Measurements from ENCODE around the gene SLC17A3. TPM values are rescaled to one million over a fixed set of nuclear protein-coding genes. Genes with fewer than 3 reads are reported as not detected.

The SLC17A3 gene
- total RNA-seq, 1 donor from 2014 or later: not detected

- H3K36me3 ChIP-seq: no peaks in the 10 kb centered on the region
- H3K4me1 ChIP-seq: no peaks in the 10 kb centered on the region
- peak overlapping the region; percentile 7 for H2AFZ ChIP-seq (replicated peaks)
- no peaks in the 10 kb centered on the region for H3K27me3 ChIP-seq
- DNase-seq (ENCODE audit: low spot score): peak; percentile 66
- no peak overlapping the region for H3K4me2 ChIP-seq
- no peak overlapping the region for H3K9ac ChIP-seq
- H3K36me3 Mint-ChIP-seq: no peaks in the 10 kb centered on the region
- H3K9me3 ChIP-seq (ENCODE audit: low read depth): no peaks in the 10 kb centered on the region
- H3K27ac Mint-ChIP-seq: no peak overlapping the region
- H3K9me3 Mint-ChIP-seq: no peaks in the 10 kb centered on the region
- no peaks in the 10 kb centered on the region for H3K4me1 Mint-ChIP-seq
- TF ChIP-seq, protein P1, sequence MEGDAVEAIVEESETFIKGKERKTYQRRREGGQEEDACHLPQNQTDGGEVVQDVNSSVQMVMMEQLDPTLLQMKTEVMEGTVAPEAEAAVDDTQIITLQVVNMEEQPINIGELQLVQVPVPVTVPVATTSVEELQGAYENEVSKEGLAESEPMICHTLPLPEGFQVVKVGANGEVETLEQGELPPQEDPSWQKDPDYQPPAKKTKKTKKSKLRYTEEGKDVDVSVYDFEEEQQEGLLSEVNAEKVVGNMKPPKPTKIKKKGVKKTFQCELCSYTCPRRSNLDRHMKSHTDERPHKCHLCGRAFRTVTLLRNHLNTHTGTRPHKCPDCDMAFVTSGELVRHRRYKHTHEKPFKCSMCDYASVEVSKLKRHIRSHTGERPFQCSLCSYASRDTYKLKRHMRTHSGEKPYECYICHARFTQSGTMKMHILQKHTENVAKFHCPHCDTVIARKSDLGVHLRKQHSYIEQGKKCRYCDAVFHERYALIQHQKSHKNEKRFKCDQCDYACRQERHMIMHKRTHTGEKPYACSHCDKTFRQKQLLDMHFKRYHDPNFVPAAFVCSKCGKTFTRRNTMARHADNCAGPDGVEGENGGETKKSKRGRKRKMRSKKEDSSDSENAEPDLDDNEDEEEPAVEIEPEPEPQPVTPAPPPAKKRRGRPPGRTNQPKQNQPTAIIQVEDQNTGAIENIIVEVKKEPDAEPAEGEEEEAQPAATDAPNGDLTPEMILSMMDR (IDR thresholded peaks at IDR 0.05): peak; percentile 81
- TF ChIP-seq EZH2phosphoT487 (IDR thresholded peaks at IDR 0.05): no peak
- H3K4me3 Mint-ChIP-seq: no peak overlapping the region
- H3K27ac ChIP-seq: no peak overlapping the region
- no peaks in the 10 kb centered on the region for H4K20me1 ChIP-seq (ENCODE audit: low read depth)
- no peaks in the 10 kb centered on the region for H3K79me2 ChIP-seq (ENCODE audit: low read depth)
- no peaks in the 10 kb centered on the region for H3F3A ChIP-seq (ENCODE audit: low read depth)
- H3K4me3 ChIP-seq: no peak overlapping the region
- H3K27me3 Mint-ChIP-seq (ENCODE audit: insufficient read depth, low read depth): no peaks in the 10 kb centered on the region
Observed at GRCh38 chr6:25889877-25890853, 16.1 kb upstream of the SLC17A3 start.

DNA sequence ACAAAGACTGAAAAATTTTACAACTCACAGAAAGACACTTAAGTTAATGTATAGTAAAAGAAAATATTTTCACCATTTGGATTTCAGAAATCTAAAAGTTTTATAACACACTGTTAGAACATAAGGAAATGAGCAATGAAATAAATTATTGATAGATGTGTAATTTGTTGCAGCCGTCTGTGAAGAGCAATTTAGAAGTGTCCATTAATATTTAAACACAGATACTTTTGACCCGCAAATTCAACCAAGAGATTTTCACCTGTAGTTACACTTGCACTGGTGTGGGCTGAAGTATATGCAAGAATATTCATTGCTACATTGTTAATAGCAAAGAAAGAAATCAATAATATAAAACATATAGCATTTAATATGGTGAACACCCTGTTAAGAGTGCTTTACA, 14.6 kb upstream of the SLC17A3 start:
- Histone ChIP-seq H3K4me3 (no peak overlapping the region), H3F3A (ENCODE audit: low read depth) (no peaks in the 10 kb centered on the region), H3K9me3 (ENCODE audit: low read depth) (no peaks in the 10 kb centered on the region), H3K4me1 (no peaks in the 10 kb centered on the region), H3K4me2 (no peak overlapping the region), H3K36me3 (no peaks in the 10 kb centered on the region), H2AFZ (replicated peaks) (no peak overlapping the region), H3K9ac (no peak overlapping the region), H4K20me1 (ENCODE audit: low read depth) (no peaks in the 10 kb centered on the region), H3K79me2 (ENCODE audit: low read depth) (no peaks in the 10 kb centered on the region), H3K27ac (no peak overlapping the region), H3K27me3 (no peaks in the 10 kb centered on the region)
- Mint-ChIP-seq H3K4me1 (no peaks in the 10 kb centered on the region), H3K36me3 (no peaks in the 10 kb centered on the region), H3K27me3 (ENCODE audit: insufficient read depth, low read depth) (no peaks in the 10 kb centered on the region), H3K4me3 (no peak overlapping the region), H3K9me3 (no peaks in the 10 kb centered on the region), H3K27ac (no peak overlapping the region)
- DNase-seq (ENCODE audit: low spot score): no peak
- no peak for TF ChIP-seq EZH2 (IDR thresholded peaks at IDR 0.05)
- TF ChIP-seq EZH2phosphoT487 (IDR thresholded peaks at IDR 0.05): no peak
- TF ChIP-seq, protein P1 (IDR thresholded peaks at IDR 0.05): no peak

DNA sequence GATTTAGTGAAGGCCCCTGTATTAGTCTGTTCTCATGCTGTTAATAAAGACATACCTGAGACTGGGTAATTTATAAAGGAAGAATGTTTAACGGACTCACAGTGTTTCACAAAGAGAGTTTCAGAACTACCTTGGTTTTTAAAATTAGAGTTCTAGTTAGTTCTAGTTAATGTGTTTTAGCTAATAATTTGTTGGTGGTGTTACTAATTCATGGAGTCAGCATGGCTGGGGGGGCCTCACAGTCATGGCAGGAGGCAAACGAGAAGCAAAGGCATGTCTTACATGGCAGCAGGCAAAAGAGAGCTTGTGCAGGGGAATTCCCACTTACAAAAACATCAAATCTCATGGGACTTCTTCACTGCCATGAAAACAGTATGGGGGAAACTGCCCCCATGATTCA, 12.0 kb upstream of the SLC17A3 start:
- Histone ChIP-seq H3K4me2 (no peak overlapping the region), H3K4me1 (no peaks in the 10 kb centered on the region), H3K4me3 (no peak overlapping the region), H3K27me3 (peaks cover 10% of the 10 kb centered on the region), H3K79me2 (ENCODE audit: low read depth) (no peaks in the 10 kb centered on the region), H3K9me3 (ENCODE audit: low read depth) (no peaks in the 10 kb centered on the region), H2AFZ (replicated peaks) (no peak overlapping the region), H3F3A (ENCODE audit: low read depth) (no peaks in the 10 kb centered on the region), H3K9ac (no peak overlapping the region), H4K20me1 (ENCODE audit: low read depth) (no peaks in the 10 kb centered on the region), H3K36me3 (no peaks in the 10 kb centered on the region), H3K27ac (no peak overlapping the region)
- Mint-ChIP-seq H3K36me3 (no peaks in the 10 kb centered on the region), H3K4me1 (no peaks in the 10 kb centered on the region), H3K4me3 (no peak overlapping the region), H3K27me3 (ENCODE audit: insufficient read depth, low read depth) (no peaks in the 10 kb centered on the region), H3K9me3 (no peaks in the 10 kb centered on the region), H3K27ac (no peak overlapping the region)
- DNase-seq (ENCODE audit: low spot score): no peak
- TF ChIP-seq EZH2phosphoT487 (IDR thresholded peaks at IDR 0.05) (no peak), EZH2 (IDR thresholded peaks at IDR 0.05) (no peak)
- TF ChIP-seq, protein P1 (IDR thresholded peaks at IDR 0.05): no peak
